ENCODE measurements around the gene USP14.

Gene USP14

GRCh38 chr18:228586-228985, 70.2 kb downstream of the USP14 start:
- DNase-seq (ENCODE audit: low spot score): no peak

DNA sequence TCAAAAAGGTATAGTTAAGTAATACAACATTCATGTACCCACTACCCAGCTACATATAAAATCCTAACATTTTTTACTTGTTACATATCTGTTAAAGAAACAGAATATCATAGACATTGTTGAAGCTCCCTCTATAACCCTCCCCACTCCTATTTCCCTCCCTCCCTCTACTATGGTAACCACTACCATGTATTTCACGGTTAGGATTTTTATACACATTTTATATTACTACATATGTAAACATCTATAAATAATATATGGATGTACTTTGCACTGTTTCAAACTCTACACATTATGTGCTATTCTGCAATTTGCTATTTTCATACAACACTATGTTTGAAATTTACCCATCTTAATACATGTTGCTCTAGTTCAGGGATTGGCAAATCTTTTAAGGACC, 73.2 kb downstream of the USP14 start:
- DNase-seq (ENCODE audit: low spot score): no peak

- no peak for DNase-seq (ENCODE audit: low spot score)
Measured at GRCh38 chr18:240175-240574, 81.8 kb downstream of the USP14 start.

DNA sequence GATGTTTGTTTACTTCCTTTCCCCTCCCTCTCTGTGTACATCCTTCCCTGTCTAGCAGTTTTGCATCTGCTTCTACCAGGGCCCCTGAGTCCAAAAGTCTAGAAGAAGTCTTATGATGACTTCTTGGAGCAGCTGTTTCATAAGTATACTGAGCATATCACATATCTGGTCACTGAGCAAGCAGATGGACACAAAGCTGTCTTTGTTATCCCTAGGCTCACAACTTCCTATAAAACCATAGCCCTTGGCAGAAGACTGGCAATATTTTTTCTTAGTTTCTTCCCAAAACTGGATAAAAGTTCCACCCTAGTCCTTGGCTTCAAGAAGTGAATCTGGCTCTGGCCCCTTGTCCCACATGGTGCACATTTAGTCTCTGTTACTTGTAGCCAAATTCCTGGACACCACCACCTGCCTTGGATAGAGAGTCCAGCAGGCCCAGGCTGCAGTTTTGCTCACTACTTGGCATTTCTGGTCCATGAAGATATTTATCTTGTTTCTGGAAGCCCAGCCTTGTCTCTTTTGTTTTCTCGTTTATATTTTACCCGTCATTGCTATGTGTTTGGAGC, 87.0 kb downstream of the USP14 start:
- no peak for DNase-seq (ENCODE audit: low spot score)

GRCh38 chr18:248053-248452, 89.7 kb downstream of the USP14 start:
- DNase-seq (ENCODE audit: low spot score): no peak

- no peak for DNase-seq (ENCODE audit: low spot score)
Measured at GRCh38 chr18:250685-251084, 92.3 kb downstream of the USP14 start.

GRCh38 chr18:251572-251971, 93.2 kb downstream of the USP14 start:
- DNase-seq (ENCODE audit: low spot score): no peak

- no peak for DNase-seq (ENCODE audit: low spot score)
Measured at GRCh38 chr18:253121-253520, 94.8 kb downstream of the USP14 start.

GRCh38 chr18:255171-255570, 96.8 kb downstream of the USP14 start:
- no peak for DNase-seq (ENCODE audit: low spot score)

DNA sequence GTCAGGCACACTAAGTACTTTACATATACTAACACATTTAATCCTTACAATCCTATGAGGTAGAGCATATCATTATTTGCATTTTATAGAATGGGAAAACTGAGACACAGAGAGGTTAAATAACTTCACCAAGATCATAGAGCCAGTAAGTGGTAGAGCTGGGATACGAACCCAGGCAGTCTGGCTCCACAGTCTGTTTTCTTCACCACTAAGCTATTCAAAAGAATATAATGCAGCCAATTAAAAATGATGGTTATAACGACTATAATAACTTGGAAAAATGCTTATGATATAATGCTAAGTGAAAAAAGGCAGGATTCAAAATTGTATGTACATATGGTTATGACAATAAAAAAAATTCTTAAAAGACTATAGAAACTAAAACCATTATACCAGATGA, 102.2 kb downstream of the USP14 start:
- DNase-seq (ENCODE audit: low spot score): no peak

DNA sequence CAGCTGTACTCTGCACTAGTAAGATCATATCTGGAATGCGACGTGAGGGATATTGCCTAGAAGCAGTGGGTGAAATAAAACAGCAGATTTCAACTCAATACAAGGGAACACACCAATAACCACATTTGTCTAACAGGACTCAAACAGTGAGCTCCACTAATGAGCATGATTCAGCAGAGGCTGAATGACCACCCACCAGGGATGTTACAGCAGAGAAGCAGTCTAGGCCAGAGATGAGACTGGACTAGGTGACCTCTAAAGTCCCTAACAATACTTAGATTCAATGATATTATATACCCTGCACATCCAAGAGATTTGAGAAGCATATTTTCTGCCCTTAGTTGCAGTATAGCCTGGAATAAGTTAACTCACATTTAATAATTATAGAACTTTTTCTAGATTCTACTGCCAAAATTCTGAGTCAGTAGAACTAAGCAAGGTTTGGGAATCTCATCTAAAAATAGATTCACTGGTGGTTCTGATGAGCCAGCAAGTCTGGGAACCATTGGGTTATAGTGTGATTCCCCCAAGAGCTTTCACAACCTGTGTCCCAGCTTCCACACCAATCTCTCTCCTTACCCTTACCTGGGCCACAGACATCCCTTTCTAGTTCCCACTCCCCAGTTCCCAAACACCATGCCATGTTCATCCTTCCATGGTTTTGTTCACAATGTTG, 103.2 kb downstream of the USP14 start:
- no peak for DNase-seq (ENCODE audit: low spot score)

All from germinal center (tissue), 1 donor.